IMR-90 (cell line): ENCODE data around the gene STRIP2. TPM values are rescaled to one million over a fixed set of nuclear protein-coding genes. Genes with fewer than 3 reads are reported as not detected.

ENCODE experiments used
- ATAC-seq: fragments of 200-7000 bp; cut with Tn5 transposase; 2 replicates; pipeline ENCODE4 v1.9.1; 2020; ENCODE audit warnings: low read depth, mild to moderate bottlenecking, moderate library complexity
- BruUV-seq: library from RNA; stranded (reverse); fragments of 400-500 nt; replicated peaks from 2 replicates; lab custom pipeline; 2021; lab: Mats Ljungman, UMichigan
- CTCF ChIA-PET: fragments of 300-600 bp; formaldehyde crosslinking; extraction: SDS; loops from one replicate; lab custom pipeline; 2021; ENCODE audit warnings: antibody characterized with exemption; lab: Yijun Ruan, JAX
- POLR2A ChIA-PET: fragments of 300-600 bp; sonication (Branson Sonifier 250); formaldehyde crosslinking; loops from one replicate; lab custom pipeline; 2022; ENCODE audit warnings: antibody characterized with exemption; ENCODE audit not compliant: unreplicated experiment; lab: Charles Lee
- DNase-seq: peaks from one replicate; pipeline ENCODE4 v3.0.0; 2013
- H2AFZ ChIP-seq: replicated peaks from 2 replicates; pipeline ENCODE3; 2013; ENCODE audit warnings: low read length, mild to moderate bottlenecking; ENCODE audit not compliant: poor library complexity
- H2AK5ac ChIP-seq: 2 replicates; pipeline ENCODE4 v1.6.1; 2013; ENCODE audit warnings: low read depth, low read length, inconsistent platforms
- H2AK9ac ChIP-seq: replicated peaks from 2 replicates; pipeline ENCODE3; 2013; ENCODE audit warnings: mild to moderate bottlenecking, low read depth, low read length, moderate library complexity; ENCODE audit not compliant: poor library complexity
- H2BK120ac ChIP-seq: 2 replicates; pipeline ENCODE4 v1.6.1; 2013; ENCODE audit warnings: low read depth, low read length, inconsistent platforms
- H2BK15ac ChIP-seq: 3 replicates; pipeline ENCODE4 v1.6.1; 2013; ENCODE audit warnings: low read depth, low read length, inconsistent platforms
- H2BK20ac ChIP-seq: 2 replicates; pipeline ENCODE4 v1.6.1; 2013; ENCODE audit warnings: low read depth, mild to moderate bottlenecking, inconsistent platforms, low read length, moderate library complexity
- H2BK5ac ChIP-seq: 2 replicates; pipeline ENCODE4 v1.6.1; 2013; ENCODE audit warnings: mild to moderate bottlenecking, low read depth, low read length, inconsistent platforms; ENCODE audit not compliant: poor library complexity, severe bottlenecking
- H3K14ac ChIP-seq: replicated peaks from 2 replicates; pipeline ENCODE4 v1.6.1; 2013; ENCODE audit warnings: low read depth, low read length, inconsistent platforms
- H3K18ac ChIP-seq: 2 replicates; pipeline ENCODE4 v1.6.1; 2013; ENCODE audit warnings: low read depth, low read length, control low read depth
- H3K23ac ChIP-seq: 2 replicates; pipeline ENCODE4 v1.6.1; 2013; ENCODE audit warnings: low read depth, low read length, inconsistent platforms
- H3K27ac ChIP-seq: 2 replicates; pipeline ENCODE4 v1.5.1; 2013; ENCODE audit warnings: mild to moderate bottlenecking, control low read depth, low read length; ENCODE audit not compliant: insufficient read depth
- H3K27me3 ChIP-seq: 2 replicates; pipeline ENCODE4 v1.6.1; 2013; ENCODE audit warnings: low read length; ENCODE audit not compliant: control insufficient read depth, insufficient read depth
- H3K36me3 ChIP-seq: 2 replicates; pipeline ENCODE4 v1.6.1; 2013; ENCODE audit warnings: low read length, mixed read lengths; ENCODE audit not compliant: control insufficient read depth, insufficient read depth
- H3K4ac ChIP-seq: 2 replicates; pipeline ENCODE4 v1.6.1; 2013; ENCODE audit warnings: low read depth, low read length, inconsistent platforms
- H3K4me1 ChIP-seq: 2 replicates; pipeline ENCODE4 v1.6.1; 2013; ENCODE audit warnings: low read length, mixed read lengths; ENCODE audit not compliant: control insufficient read depth, insufficient read depth
- H3K4me2 ChIP-seq: 2 replicates; pipeline ENCODE4 v1.6.1; 2013; ENCODE audit warnings: low read depth, mild to moderate bottlenecking, control low read depth, low read length, moderate library complexity
- H3K4me3 ChIP-seq: 2 replicates; pipeline ENCODE4 v1.5.1; 2013; ENCODE audit warnings: low read depth, mild to moderate bottlenecking, control low read depth, low read length, moderate library complexity; ENCODE audit not compliant: insufficient read depth
- H3K56ac ChIP-seq: 2 replicates; pipeline ENCODE4 v1.6.1; 2013; ENCODE audit warnings: low read length, inconsistent platforms; ENCODE audit not compliant: insufficient read depth; ENCODE audit errors: extremely low read depth
- H3K79me1 ChIP-seq, 2 experiments: 2 replicates each; pipeline ENCODE4 v1.6.1; 2013; ENCODE audit warnings: low read length in 2 of 2, inconsistent platforms in 1 of 2, low read depth in 1 of 2
- H3K9ac ChIP-seq: 2 replicates; pipeline ENCODE4 v1.6.1; 2013; ENCODE audit warnings: low read depth, low read length, control low read depth
- H3K9me1 ChIP-seq: 2 replicates; pipeline ENCODE4 v1.6.1; 2013; ENCODE audit warnings: low read length, inconsistent platforms; ENCODE audit not compliant: insufficient read depth
- H3K9me3 ChIP-seq: 2 replicates; pipeline ENCODE4 v1.6.1; 2013; ENCODE audit warnings: low read length; ENCODE audit not compliant: control insufficient read depth, insufficient read depth
- H4K20me1 ChIP-seq: 2 replicates; pipeline ENCODE4 v1.6.1; 2013; ENCODE audit warnings: low read length, inconsistent platforms; ENCODE audit not compliant: insufficient read depth
- H4K5ac ChIP-seq: 2 replicates; pipeline ENCODE4 v1.6.1; 2013; ENCODE audit warnings: mild to moderate bottlenecking, low read depth, low read length, control low read depth
- H4K8ac ChIP-seq, 2 experiments: 2 replicates each; pipeline ENCODE4 v1.6.1; 2013; ENCODE audit warnings: low read depth in 2 of 2, low read length in 2 of 2, control low read depth in 1 of 2, inconsistent platforms in 1 of 2
- H4K91ac ChIP-seq: 2 replicates; pipeline ENCODE4 v1.6.1; 2013; ENCODE audit warnings: low read depth, low read length, inconsistent platforms; ENCODE audit not compliant: insufficient read depth
- BHLHE40 ChIP-seq: fragments of 150-350 bp; IDR thresholded peaks from 2 replicates; pipeline ENCODE4 v1.6.1; 2016; ENCODE audit warnings: mild to moderate bottlenecking, low read depth, low read length
- CEBPB ChIP-seq: IDR thresholded peaks from 2 replicates; pipeline ENCODE4 v1.6.1; 2012; ENCODE audit warnings: low read depth, low read length, improper control_type of control experiment
- CHD1 ChIP-seq: IDR thresholded peaks from 2 replicates; pipeline ENCODE4 v1.6.1; 2012; ENCODE audit warnings: low read depth, low read length, improper control_type of control experiment
- FOS ChIP-seq: fragments of 150-350 bp; IDR thresholded peaks from 2 replicates; pipeline ENCODE4 v1.6.1; 2016; ENCODE audit warnings: low read depth, low read length
- MAFK ChIP-seq: IDR thresholded peaks from 2 replicates; pipeline ENCODE4 v1.6.1; 2012; ENCODE audit warnings: low read depth, low read length, improper control_type of control experiment
- MAZ ChIP-seq: IDR thresholded peaks from 2 replicates; pipeline ENCODE4 v1.6.1; 2012; ENCODE audit warnings: low read depth, mild to moderate bottlenecking, low read length, improper control_type of control experiment, moderate library complexity, borderline replicate concordance
- MXI1 ChIP-seq: IDR thresholded peaks from 2 replicates; pipeline ENCODE4 v1.6.1; 2012; ENCODE audit warnings: low read depth, mild to moderate bottlenecking, low read length, moderate library complexity, borderline replicate concordance
- NFE2L2 ChIP-seq: fragments of 150-350 bp; IDR thresholded peaks from 2 replicates; pipeline ENCODE4 v1.6.1; 2016; ENCODE audit warnings: low read depth, mild to moderate bottlenecking, low read length
- POLR2A ChIP-seq: IDR thresholded peaks from 2 replicates; pipeline ENCODE4 v1.6.1; 2012; ENCODE audit warnings: mild to moderate bottlenecking, low read depth, low read length
- RAD21 ChIP-seq: IDR thresholded peaks from 2 replicates; pipeline ENCODE4 v1.6.1; 2012; ENCODE audit warnings: low read length, improper control_type of control experiment
- RCOR1 ChIP-seq: IDR thresholded peaks from 2 replicates; pipeline ENCODE4 v1.6.1; 2012; ENCODE audit warnings: mild to moderate bottlenecking, low read length, improper control_type of control experiment; ENCODE audit not compliant: insufficient replicate concordance
- RFX5 ChIP-seq: IDR thresholded peaks from 2 replicates; pipeline ENCODE4 v1.8.0; 2012; ENCODE audit warnings: low read depth, mild to moderate bottlenecking, low read length, moderate library complexity
- SMC3 ChIP-seq: fragments of 150-350 bp; IDR thresholded peaks from 2 replicates; pipeline ENCODE4 v1.6.1; 2016; ENCODE audit warnings: low read depth, mild to moderate bottlenecking, antibody characterized with exemption, low read length, moderate library complexity
- WGBS, 2 experiments: methylation state at CpG; one replicate each; pipeline versions ENCODE4 v1.1.5 to v1.1.7; 2013; ENCODE audit warnings: missing lambda C conversion rate in 2 of 2; ENCODE audit not compliant: insufficient read length in 1 of 2; ENCODE audit errors: extremely low coverage in 2 of 2; 5-methylcytosine and 5-hydroxymethylcytosine counted together
- dilution Hi-C: fragments of 300-500 bp; cut with HindIII; formaldehyde crosslinking; loops from one replicate; pipeline ENCODE4 v1.14.3; 2018; ENCODE audit warnings: low sequenced_read_pairs; ENCODE audit not compliant: unreplicated experiment
- in situ Hi-C: fragments of 300-500 bp; cut with MboI; formaldehyde crosslinking; loops from 3 replicates; pipeline ENCODE4 v1.14.3; 2019; ENCODE audit warnings: low sequenced_read_pairs, inconsistent platforms, mixed read lengths
- intact Hi-C: fragments of 100-400 bp; cut with micrococcal nuclease; formaldehyde crosslinking; loops from 2 replicates; pipeline ENCODE4 v1.10.0; 2022
- polyA plus RNA-seq, 3 experiments: library from polyadenylated mRNA; depleted of rRNA; stranded (reverse); fragments of >200 nt; gene quantifications; 2 replicates each; pipeline ENCODE4 v1.2.3, GENCODE V29; 2012; ENCODE audit warnings: low replicate concordance in 1 of 3
- total RNA-seq: library from RNA; depleted of rRNA; stranded (reverse); fragments of >200 nt; gene quantifications from 2 replicates; pipeline ENCODE4 v1.2.3, GENCODE V29; 2012
- TF ChIP-seq, protein P1 (sequence below): conservative IDR thresholded peaks from 2 replicates; pipeline ENCODE4 v1.5.1; 2012; ENCODE audit warnings: mild to moderate bottlenecking, low read depth, low read length, improper control_type of control experiment
- TF ChIP-seq, protein P2 (sequence below): fragments of 150-350 bp; IDR thresholded peaks from 2 replicates; pipeline ENCODE4 v1.6.1; 2017; ENCODE audit warnings: mild to moderate bottlenecking, antibody characterized with exemption, low read length, low read depth
- TF ChIP-seq, protein P3 (sequence below): fragments of 150-350 bp; IDR thresholded peaks from 2 replicates; pipeline ENCODE4 v1.6.1; 2016; ENCODE audit warnings: low read depth, mild to moderate bottlenecking, low read length, moderate library complexity, borderline replicate concordance

The STRIP2 gene
- total and polyA plus RNA-seq, 2 of the 4 experiments (the other 2 are of a cell fraction) = 1.8 to 3.0 TPM

DNA sequence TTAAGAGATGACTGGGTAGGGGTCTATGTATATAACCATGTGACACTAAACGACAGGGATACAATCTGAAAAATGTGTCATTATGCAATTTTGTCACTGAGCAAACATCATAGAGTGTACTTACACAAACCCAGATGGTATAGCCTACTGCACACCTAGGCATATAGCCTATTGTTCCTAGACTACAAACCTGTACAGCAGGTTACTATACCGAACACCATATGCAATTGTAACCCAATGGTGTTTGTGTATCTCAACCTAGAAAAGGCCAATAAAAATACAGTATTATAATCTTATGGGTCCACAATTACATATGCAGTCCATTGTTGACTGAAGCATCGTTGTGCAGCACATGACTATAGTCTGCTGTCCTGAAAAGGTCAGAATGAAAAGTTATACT, 22.9 kb downstream of the STRIP2 start:
- no peak for ATAC-seq
- no peak overlapping the region for H3K27ac ChIP-seq
- H2AK5ac ChIP-seq = no peak overlapping the region
- H3K79me1 ChIP-seq = no peaks in the 10 kb centered on the region
- no peak overlapping the region for H4K8ac ChIP-seq
- dilution Hi-C loops = no loop called here
- H3K4ac ChIP-seq = no peak overlapping the region
- H2BK15ac ChIP-seq = no peak overlapping the region
- no peaks in the 10 kb centered on the region for H3K27me3 ChIP-seq
- H2BK20ac ChIP-seq = no peak overlapping the region
- no peak overlapping the region for H2AK9ac ChIP-seq
- H3K4me2 ChIP-seq = no peak overlapping the region
- BruUV-seq = no TSS peak
- CTCF ChIA-PET = no interaction called here
- no peaks in the 10 kb centered on the region for H3K4me1 ChIP-seq
- no peak for DNase-seq
- peaks cover 5% of the 10 kb centered on the region; the same call in 1 of the 2 replicates for H3K9me1 ChIP-seq
- H2BK5ac ChIP-seq = no peak overlapping the region
- in situ Hi-C loops = no loop called here
- no peak overlapping the region for H3K23ac ChIP-seq
- H3K36me3 ChIP-seq = no peaks in the 10 kb centered on the region
- H3K9me3 ChIP-seq = no peaks in the 10 kb centered on the region
- no peak overlapping the region for H4K91ac ChIP-seq
- H3K9ac ChIP-seq = no peak overlapping the region
- H3K56ac ChIP-seq = no peak overlapping the region
- H3K14ac ChIP-seq = no peak overlapping the region
- no CpG with 5 or more reads among the region's 3 CpGs for WGBS, 2 experiments
- POLR2A ChIA-PET = no interaction called here
- TF ChIP-seq MAZ = no peak
- no peak for TF ChIP-seq RCOR1
- no peak for TF ChIP-seq RFX5
- TF ChIP-seq MXI1 = no peak
- TF ChIP-seq, protein P1, sequence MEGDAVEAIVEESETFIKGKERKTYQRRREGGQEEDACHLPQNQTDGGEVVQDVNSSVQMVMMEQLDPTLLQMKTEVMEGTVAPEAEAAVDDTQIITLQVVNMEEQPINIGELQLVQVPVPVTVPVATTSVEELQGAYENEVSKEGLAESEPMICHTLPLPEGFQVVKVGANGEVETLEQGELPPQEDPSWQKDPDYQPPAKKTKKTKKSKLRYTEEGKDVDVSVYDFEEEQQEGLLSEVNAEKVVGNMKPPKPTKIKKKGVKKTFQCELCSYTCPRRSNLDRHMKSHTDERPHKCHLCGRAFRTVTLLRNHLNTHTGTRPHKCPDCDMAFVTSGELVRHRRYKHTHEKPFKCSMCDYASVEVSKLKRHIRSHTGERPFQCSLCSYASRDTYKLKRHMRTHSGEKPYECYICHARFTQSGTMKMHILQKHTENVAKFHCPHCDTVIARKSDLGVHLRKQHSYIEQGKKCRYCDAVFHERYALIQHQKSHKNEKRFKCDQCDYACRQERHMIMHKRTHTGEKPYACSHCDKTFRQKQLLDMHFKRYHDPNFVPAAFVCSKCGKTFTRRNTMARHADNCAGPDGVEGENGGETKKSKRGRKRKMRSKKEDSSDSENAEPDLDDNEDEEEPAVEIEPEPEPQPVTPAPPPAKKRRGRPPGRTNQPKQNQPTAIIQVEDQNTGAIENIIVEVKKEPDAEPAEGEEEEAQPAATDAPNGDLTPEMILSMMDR = no peak
- no peak for TF ChIP-seq RAD21
- no peak for TF ChIP-seq BHLHE40
- no peak for TF ChIP-seq CHD1
- TF ChIP-seq, protein P2, sequence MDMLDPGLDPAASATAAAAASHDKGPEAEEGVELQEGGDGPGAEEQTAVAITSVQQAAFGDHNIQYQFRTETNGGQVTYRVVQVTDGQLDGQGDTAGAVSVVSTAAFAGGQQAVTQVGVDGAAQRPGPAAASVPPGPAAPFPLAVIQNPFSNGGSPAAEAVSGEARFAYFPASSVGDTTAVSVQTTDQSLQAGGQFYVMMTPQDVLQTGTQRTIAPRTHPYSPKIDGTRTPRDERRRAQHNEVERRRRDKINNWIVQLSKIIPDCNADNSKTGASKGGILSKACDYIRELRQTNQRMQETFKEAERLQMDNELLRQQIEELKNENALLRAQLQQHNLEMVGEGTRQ = no peak
- no peak for TF ChIP-seq MAFK
- TF ChIP-seq, protein P3, sequence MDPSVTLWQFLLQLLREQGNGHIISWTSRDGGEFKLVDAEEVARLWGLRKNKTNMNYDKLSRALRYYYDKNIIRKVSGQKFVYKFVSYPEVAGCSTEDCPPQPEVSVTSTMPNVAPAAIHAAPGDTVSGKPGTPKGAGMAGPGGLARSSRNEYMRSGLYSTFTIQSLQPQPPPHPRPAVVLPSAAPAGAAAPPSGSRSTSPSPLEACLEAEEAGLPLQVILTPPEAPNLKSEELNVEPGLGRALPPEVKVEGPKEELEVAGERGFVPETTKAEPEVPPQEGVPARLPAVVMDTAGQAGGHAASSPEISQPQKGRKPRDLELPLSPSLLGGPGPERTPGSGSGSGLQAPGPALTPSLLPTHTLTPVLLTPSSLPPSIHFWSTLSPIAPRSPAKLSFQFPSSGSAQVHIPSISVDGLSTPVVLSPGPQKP = no peak
- no peak for TF ChIP-seq SMC3
- no peak for TF ChIP-seq CEBPB
- TF ChIP-seq NFE2L2 = no peak
- TF ChIP-seq FOS = no peak
- no peak for TF ChIP-seq POLR2A
- no peak overlapping the region for H4K5ac ChIP-seq
- H3K18ac ChIP-seq = no peak overlapping the region
- no peak overlapping the region for H2BK120ac ChIP-seq
- no peaks in the 10 kb centered on the region for H4K20me1 ChIP-seq
- no peak overlapping the region for H3K4me3 ChIP-seq
- H2AFZ ChIP-seq = no peak overlapping the region
- intact Hi-C loops = no loop called here
